K562 (cell line): ENCODE data around the gene ELMOD1. TPM values are rescaled to one million over a fixed set of nuclear protein-coding genes. Genes with fewer than 3 reads are reported as not detected.

ENCODE experiments used
- ATAC-seq: fragments of 200-7000 bp; cut with Tn5 transposase; 3 replicates; pipeline ENCODE4 v1.9.1; 2020; ENCODE audit warnings: moderate library complexity
- BruUV-seq: library from RNA; stranded (reverse); fragments of 400-500 nt; replicated peaks from 2 replicates; lab custom pipeline; 2021; lab: Mats Ljungman, UMichigan
- CTCF ChIA-PET: fragments of 300-600 bp; formaldehyde crosslinking; extraction: SDS; loops from one replicate; lab custom pipeline; 2021; ENCODE audit warnings: low intra/inter-chr PET ratio; lab: Yijun Ruan, JAX
- POLR2A ChIA-PET: fragments of 300-600, 350-650 bp; sonication (Branson Sonifier 250); formaldehyde crosslinking; extraction: SDS; loops from one replicate; lab custom pipeline; 2021; ENCODE audit warnings: antibody characterized with exemption, inconsistent platforms; lab: Yijun Ruan, JAX
- DNase-seq, 4 experiments: peaks; one replicate each; pipeline versions ENCODE4 v3.0.0 to v3.0.0-alpha.2; 2011 to 2018; ENCODE audit warnings: low spot score in 3 of 4, mixed read lengths in 3 of 4; ENCODE audit errors: extremely low read depth in 1 of 4
- FAIRE-seq: peaks from 2 replicates; lab custom pipeline; 2011; peaks lifted over from hg19 to GRCh38; lab: Jason Lieb, UNC
- H2AFZ ChIP-seq: 2 replicates; pipeline ENCODE4 v1.6.0; 2011; ENCODE audit warnings: low read depth, low read length, control low read depth, inconsistent platforms
- H3K27ac ChIP-seq: fragments of 200-600 bp; 3 replicates; pipeline ENCODE4 v1.8.0; 2011; ENCODE audit warnings: low read depth, mild to moderate bottlenecking, control low read depth, inconsistent platforms, low read length, moderate library complexity, mixed read lengths; ENCODE audit errors: extremely low read depth
- H3K27me3 ChIP-seq, 2 experiments: fragments of 300-600 bp in 1 of 2; 2 replicates in 1 of 2; 3 replicates in 1 of 2; pipeline versions ENCODE4 v1.6.0 to v1.8.0; 2011; ENCODE audit warnings: inconsistent platforms in 2 of 2, low read length in 2 of 2, mild to moderate bottlenecking in 1 of 2, mixed read lengths in 1 of 2, moderate library complexity in 1 of 2; ENCODE audit not compliant: control insufficient read depth in 2 of 2, insufficient read depth in 2 of 2
- H3K36me3 ChIP-seq: fragments of 300-600 bp; 3 replicates; pipeline ENCODE4 v1.8.0; 2011; ENCODE audit warnings: mild to moderate bottlenecking, low read length, inconsistent platforms; ENCODE audit not compliant: control insufficient read depth, insufficient read depth
- H3K4me1 ChIP-seq, 2 experiments: fragments of 200-600 bp in 1 of 2; replicated peaks in 1 of 2; 2 replicates in 1 of 2; 3 replicates in 1 of 2; pipeline versions ENCODE4 v1.5.1 to v1.8.0; 2011; ENCODE audit warnings: inconsistent platforms in 2 of 2, low read length in 2 of 2, mild to moderate bottlenecking in 1 of 2, mixed read lengths in 1 of 2, moderate library complexity in 1 of 2; ENCODE audit not compliant: control insufficient read depth in 2 of 2, insufficient read depth in 2 of 2
- H3K4me2 ChIP-seq: 2 replicates; pipeline ENCODE4 v1.6.1; 2011; ENCODE audit warnings: low read length, control low read depth, inconsistent platforms, mixed read lengths; ENCODE audit not compliant: insufficient read depth
- H3K4me3 ChIP-seq: fragments of 200-600 bp; sonication (generic), shearing (Covaris generic); 2 replicates; pipeline ENCODE4 v1.5.1; 2016; ENCODE audit warnings: control low read depth, inconsistent platforms
- H3K79me2 ChIP-seq: fragments of 200-600 bp; 3 replicates; pipeline ENCODE4 v1.8.0; 2011; ENCODE audit warnings: low read length, inconsistent platforms; ENCODE audit not compliant: control insufficient read depth, insufficient read depth
- H3K9ac ChIP-seq, 2 experiments: 2 replicates each; pipeline versions ENCODE4 v1.6.0 to v1.6.1; 2011; ENCODE audit warnings: low read depth in 2 of 2, low read length in 2 of 2, control low read depth in 1 of 2, inconsistent platforms in 1 of 2, mild to moderate bottlenecking in 1 of 2, mixed read lengths in 1 of 2; ENCODE audit not compliant: insufficient read depth in 1 of 2
- H3K9me1 ChIP-seq: one replicate; pipeline ENCODE4 v1.6.0; 2011; ENCODE audit warnings: inconsistent platforms, mild to moderate bottlenecking, low read length, moderate library complexity; ENCODE audit not compliant: control insufficient read depth, insufficient read depth
- H3K9me3 ChIP-seq: replicated peaks from 2 replicates; pipeline ENCODE4 v1.5.1; 2011; ENCODE audit warnings: low read depth, low read length, inconsistent platforms; ENCODE audit not compliant: control insufficient read depth, insufficient read depth
- H4K20me1 ChIP-seq: replicated peaks from 2 replicates; pipeline ENCODE4 v1.6.1; 2011; ENCODE audit warnings: low read length, inconsistent platforms, mixed read lengths; ENCODE audit not compliant: control insufficient read depth, insufficient read depth
- ELF4 ChIP-seq: fragments of 450-650 bp; formaldehyde crosslinking; IDR thresholded peaks from 2 replicates; pipeline ENCODE4 v1.4.0; 2022; ENCODE audit warnings: missing genetic modification characterization
- PRPF4 ChIP-seq: fragments of 200-400 bp; formaldehyde crosslinking; IDR thresholded peaks from one replicate; pipeline ENCODE4 v1.6.1; 2017; ENCODE audit warnings: low read length, low read depth, mild to moderate bottlenecking; ENCODE audit not compliant: insufficient read depth, poor library complexity, severe bottlenecking
- ZNF512 ChIP-seq: IDR thresholded peaks from 2 replicates; pipeline ENCODE4 v1.6.1; 2016; ENCODE audit warnings: missing genetic modification characterization, missing compliant biosample characterization
- WGBS: fragments of 100-300 bp; shearing (Covaris generic); methylation state at CpG from one replicate; pipeline ENCODE4 v1.1.6; 2016; ENCODE audit warnings: low coverage, mixed read lengths; ENCODE audit not compliant: insufficient coverage; ENCODE audit errors: missing lambda C conversion rate; 5-methylcytosine and 5-hydroxymethylcytosine counted together
- in situ Hi-C: fragments of 300-500 bp; cut with MboI; formaldehyde crosslinking; loops from 4 replicates; pipeline ENCODE4 v1.15.0; 2018; ENCODE audit warnings: inconsistent platforms, mixed read lengths
- intact Hi-C: fragments of 100-400 bp; cut with micrococcal nuclease; formaldehyde crosslinking; loops from 2 replicates; pipeline ENCODE4 v1.14.2; 2022
- polyA plus RNA-seq, 8 experiments: library from polyadenylated mRNA; depleted of rRNA in 4 of 8; stranded (reverse) in 5 of 8; unstranded in 3 of 8; fragments of >200 nt; fragmentation: Nextera tagmentation in 2 of 8; fragmentation: Illumina TruSeq in 1 of 8; extraction: Ambion mirVana in 2 of 8; extraction: Trizol in 1 of 8; gene quantifications; 2 replicates each; pipeline versions ENCODE4 v1.2.1 to v1.2.3, GENCODE V29; 2011 to 2014; ENCODE audit warnings: inconsistent platforms in 1 of 8, missing spikeins in 1 of 8
- total RNA-seq, 7 experiments: library from RNA; depleted of rRNA in 6 of 7; stranded (reverse); fragments of >200 nt in 6 of 7; fragmentation: Illumina TruSeq in 2 of 7; extraction: Trizol in 2 of 7; gene quantifications; 2 replicates each; pipeline versions ENCODE4 v1.2.1 to v1.2.3, GENCODE V29; 2011 to 2021; ENCODE audit warnings: low replicate concordance in 1 of 7

Gene ELMOD1
- total and polyA plus RNA-seq, 9 of the 15 experiments (the other 6 are each of a cell fraction or from before 2014, with no cell fraction given), result not detected

- in situ Hi-C loops (loop anchor here (10.0 kb wide), 1 partner anchor 127 kb away; no protein-coding TSS in a partner anchor), intact Hi-C loops (loop anchor here (10.0 kb wide), 1 partner anchor 93 kb away; no protein-coding TSS in a partner anchor)
- no peak overlapping the region for H3K4me3 ChIP-seq
- H3K4me2 ChIP-seq, result no peak overlapping the region
- DNase-seq (no peak), ATAC-seq (no peak), FAIRE-seq (no peak)
- no peaks in the 10 kb centered on the region for H3K36me3 ChIP-seq
- no peak overlapping the region for H3K9ac ChIP-seq
- H3K27ac ChIP-seq, result no peak overlapping the region
- TF ChIP-seq ELF4 (CRISPR knock-in tag), result no peak
- TF ChIP-seq ZNF512 (tag), result no peak
- no peak for TF ChIP-seq PRPF4
- no peaks in the 10 kb centered on the region for H3K9me3 ChIP-seq
- no TSS peak for BruUV-seq
- H2AFZ ChIP-seq, result no peak overlapping the region
- no peaks in the 10 kb centered on the region for H4K20me1 ChIP-seq
- no peaks in the 10 kb centered on the region for H3K79me2 ChIP-seq
- ChIA-PET CTCF (no interaction called here), POLR2A (interaction anchor here (0.6 to 1.6 kb wide), 2 partner anchors 9 to 11 kb away, joined by 3 to 6 read pairs; no protein-coding TSS in a partner anchor)
- WGBS, result 0% methylated on average over 3 of the region's 4 CpGs
- H3K4me1 ChIP-seq, result no peaks in the 10 kb centered on the region
- H3K27me3 ChIP-seq, result peaks cover 3 to 5% of the 10 kb centered on the region in 2 experiments; a peak in 4 of 5 replicates
- H3K9me1 ChIP-seq, result no peaks in the 10 kb centered on the region
Measured at GRCh38 chr11:107682171-107682570, 91.2 kb downstream of the ELMOD1 start.
